OCI-LY1 (cell line): ENCODE data around the gene CD46.

Source experiments
- H2AFZ ChIP-seq: fragments of 200-600 bp; sonication (generic), shearing (Covaris generic); 2 replicates; pipeline ENCODE4 v1.6.0; 2014; ENCODE audit warnings: antibody characterized with exemption, mild to moderate bottlenecking, low read length
- H3F3A ChIP-seq: fragments of 200-600 bp; sonication (generic), shearing (Covaris generic); 2 replicates; pipeline ENCODE4 v1.6.0; 2014; ENCODE audit warnings: mild to moderate bottlenecking, antibody characterized with exemption, low read length, moderate library complexity; ENCODE audit not compliant: insufficient read depth
- H3K27ac ChIP-seq: fragments of 200-600 bp; sonication (generic); 2 replicates; pipeline ENCODE4 v1.5.1; 2014; ENCODE audit warnings: low read length, mixed run types, mild to moderate bottlenecking, low read depth; ENCODE audit not compliant: poor library complexity, severe bottlenecking
- H3K27me3 ChIP-seq: fragments of 200-600 bp; sonication (generic); 2 replicates; pipeline ENCODE4 v1.6.0; 2014; ENCODE audit warnings: antibody characterized with exemption, mild to moderate bottlenecking, low read length, moderate library complexity; ENCODE audit not compliant: insufficient read depth
- H3K36me3 ChIP-seq: fragments of 200-600 bp; sonication (generic); 2 replicates; pipeline ENCODE4 v1.6.1; 2014; ENCODE audit warnings: mild to moderate bottlenecking, antibody characterized with exemption, low read length, moderate library complexity, mixed read lengths; ENCODE audit not compliant: insufficient read depth
- H3K4me1 ChIP-seq: fragments of 200-600 bp; sonication (generic); 2 replicates; pipeline ENCODE4 v1.5.1; 2014; ENCODE audit warnings: mild to moderate bottlenecking, low read length, moderate library complexity; ENCODE audit not compliant: insufficient read depth, severe bottlenecking
- H3K4me2 ChIP-seq: fragments of 200-600 bp; sonication (generic), shearing (Covaris generic); 2 replicates; pipeline ENCODE4 v1.6.1; 2014; ENCODE audit warnings: low read length
- H3K4me3 ChIP-seq: fragments of 200-600 bp; sonication (generic); 2 replicates; pipeline ENCODE4 v1.5.1; 2014; ENCODE audit warnings: low read length, low read depth, mild to moderate bottlenecking, mixed read lengths; ENCODE audit not compliant: poor library complexity, severe bottlenecking
- H3K79me2 ChIP-seq: fragments of 200-600 bp; shearing (Covaris generic); 2 replicates; pipeline ENCODE4 v1.6.1; 2016; ENCODE audit warnings: mixed run types, low read length, mixed read lengths; ENCODE audit not compliant: insufficient read depth
- H3K9ac ChIP-seq: fragments of 200-600 bp; sonication (generic), shearing (Covaris generic); 2 replicates; pipeline ENCODE4 v1.6.1; 2014; ENCODE audit warnings: mild to moderate bottlenecking, low read length, mixed read lengths
- H3K9me2 ChIP-seq: fragments of 200-600 bp; sonication (generic), shearing (Covaris generic); 2 replicates; pipeline ENCODE4 v1.6.1; 2014; ENCODE audit warnings: low read depth, mild to moderate bottlenecking, low read length, mixed read lengths
- H3K9me3 ChIP-seq: fragments of 200-600 bp; shearing (Covaris generic); 2 replicates; pipeline ENCODE4 v1.6.1; 2014; ENCODE audit warnings: low read length, mixed read lengths
- H4K20me1 ChIP-seq: fragments of 200-600 bp; sonication (generic), shearing (Covaris generic); 2 replicates; pipeline ENCODE4 v1.6.0; 2016; ENCODE audit warnings: mild to moderate bottlenecking, low read length; ENCODE audit not compliant: insufficient read depth
- CTCF ChIP-seq: fragments of 200-600 bp; sonication (generic), shearing (Covaris generic); IDR thresholded peaks from 2 replicates; pipeline ENCODE4 v1.5.1; 2017; ENCODE audit warnings: mild to moderate bottlenecking, antibody characterized with exemption, low read length, moderate library complexity, mixed read lengths
- EZH2 ChIP-seq: fragments of 200-600 bp; sonication (generic), shearing (Covaris generic); IDR thresholded peaks from 2 replicates; pipeline ENCODE4 v1.8.0; 2017; ENCODE audit warnings: borderline replicate concordance, mixed run types, mild to moderate bottlenecking, antibody characterized with exemption, low read length, moderate library complexity, mixed read lengths

The CD46 gene

GRCh38 chr1:207798847-207799246 lies 47.0 kb downstream of the CD46 start:
- Histone ChIP-seq H3K4me3 (no peak overlapping the region), H3K9me3 (no peaks in the 10 kb centered on the region), H3K9me2 (no peaks in the 10 kb centered on the region), H3K4me2 (no peak overlapping the region), H4K20me1 (no peaks in the 10 kb centered on the region), H3K27me3 (no peaks in the 10 kb centered on the region), H3F3A (peaks cover 5% of the 10 kb centered on the region), H3K79me2 (no peaks in the 10 kb centered on the region), H3K27ac (peak overlapping the region; percentile 47), H2AFZ (no peak overlapping the region), H3K36me3 (peaks cover 51% of the 10 kb centered on the region), H3K9ac (no peak overlapping the region), H3K4me1 (peaks cover 18% of the 10 kb centered on the region)
- TF ChIP-seq EZH2 (no peak), CTCF (no peak)

- H3K79me2 ChIP-seq: no peaks in the 10 kb centered on the region
- no peak for TF ChIP-seq CTCF
- no peak for TF ChIP-seq EZH2
- H3K4me2 ChIP-seq: no peak overlapping the region
- H3K36me3 ChIP-seq: peaks cover 55% of the 10 kb centered on the region
- H3K9ac ChIP-seq: no peak overlapping the region
- no peaks in the 10 kb centered on the region for H3K27me3 ChIP-seq
- no peak overlapping the region for H2AFZ ChIP-seq
- no peaks in the 10 kb centered on the region for H3K9me3 ChIP-seq
- no peaks in the 10 kb centered on the region for H4K20me1 ChIP-seq
- peak overlapping the region; percentile 45 for H3K27ac ChIP-seq
- peaks cover 5% of the 10 kb centered on the region for H3F3A ChIP-seq
- H3K9me2 ChIP-seq: no peaks in the 10 kb centered on the region
- H3K4me1 ChIP-seq: peaks cover 18% of the 10 kb centered on the region
- no peak overlapping the region for H3K4me3 ChIP-seq
Observed at GRCh38 chr1:207799989-207800648, 48.3 kb downstream of the CD46 start.

GRCh38 chr1:207801819-207802218 lies 50.0 kb downstream of the CD46 start:
- TF ChIP-seq EZH2: no peak
- TF ChIP-seq CTCF: no peak
- Histone ChIP-seq H3K9me2 (no peaks in the 10 kb centered on the region), H3K4me1 (peaks cover 18% of the 10 kb centered on the region), H3K36me3 (peaks cover 64% of the 10 kb centered on the region), H2AFZ (no peak overlapping the region), H3K27me3 (no peaks in the 10 kb centered on the region), H3K9ac (no peak overlapping the region), H3K9me3 (no peaks in the 10 kb centered on the region), H3K4me2 (no peak overlapping the region), H3K4me3 (no peak overlapping the region), H3F3A (peaks cover 5% of the 10 kb centered on the region), H3K79me2 (no peaks in the 10 kb centered on the region), H3K27ac (no peak overlapping the region), H4K20me1 (no peaks in the 10 kb centered on the region)
